Gastroesophageal sphincter (tissue), 3 donors: Measurements from ENCODE around the gene MYH3.

Experiments
- EP300 ChIP-seq: sonication (generic); formaldehyde crosslinking; IDR thresholded peaks from one replicate; pipeline ENCODE4 v1.6.1; 2017; ENCODE audit warnings: antibody characterized with exemption, mild to moderate bottlenecking
- POLR2A ChIP-seq, 2 donors: fragments of 450-650 bp; IDR thresholded peaks; one replicate each; pipeline ENCODE4 v1.6.1; 2017; ENCODE audit warnings: antibody characterized with exemption in 2 of 2, mild to moderate bottlenecking in 2 of 2, moderate library complexity in 1 of 2
- TF ChIP-seq, protein P1 (sequence below), 4 experiments: fragments of 200-600 bp in 2 of 4; fragments of 450-650 bp in 2 of 4; sonication (generic) in 1 of 4; IDR thresholded peaks; one replicate each; pipeline ENCODE4 v1.5.1; 2017 to 2019; ENCODE audit warnings: antibody characterized with exemption in 4 of 4, mild to moderate bottlenecking in 2 of 4, moderate library complexity in 2 of 4

- no peak for TF ChIP-seq POLR2A (IDR thresholded peaks at IDR 0.05)
- TF ChIP-seq, protein P1, sequence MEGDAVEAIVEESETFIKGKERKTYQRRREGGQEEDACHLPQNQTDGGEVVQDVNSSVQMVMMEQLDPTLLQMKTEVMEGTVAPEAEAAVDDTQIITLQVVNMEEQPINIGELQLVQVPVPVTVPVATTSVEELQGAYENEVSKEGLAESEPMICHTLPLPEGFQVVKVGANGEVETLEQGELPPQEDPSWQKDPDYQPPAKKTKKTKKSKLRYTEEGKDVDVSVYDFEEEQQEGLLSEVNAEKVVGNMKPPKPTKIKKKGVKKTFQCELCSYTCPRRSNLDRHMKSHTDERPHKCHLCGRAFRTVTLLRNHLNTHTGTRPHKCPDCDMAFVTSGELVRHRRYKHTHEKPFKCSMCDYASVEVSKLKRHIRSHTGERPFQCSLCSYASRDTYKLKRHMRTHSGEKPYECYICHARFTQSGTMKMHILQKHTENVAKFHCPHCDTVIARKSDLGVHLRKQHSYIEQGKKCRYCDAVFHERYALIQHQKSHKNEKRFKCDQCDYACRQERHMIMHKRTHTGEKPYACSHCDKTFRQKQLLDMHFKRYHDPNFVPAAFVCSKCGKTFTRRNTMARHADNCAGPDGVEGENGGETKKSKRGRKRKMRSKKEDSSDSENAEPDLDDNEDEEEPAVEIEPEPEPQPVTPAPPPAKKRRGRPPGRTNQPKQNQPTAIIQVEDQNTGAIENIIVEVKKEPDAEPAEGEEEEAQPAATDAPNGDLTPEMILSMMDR (IDR thresholded peaks at IDR 0.05) = no peak
- TF ChIP-seq EP300 = no peak
Measured at GRCh38 chr17:10631701-10632100, 25.4 kb downstream of the MYH3 start.
